ENCODE results near the gene TEX52.
"Not testable (repeated sequence)": the region's sequence is repeated elsewhere in the genome, so short reads cannot be mapped to it uniquely, and the experiment has no call there.

TEX52 gene

DNA sequence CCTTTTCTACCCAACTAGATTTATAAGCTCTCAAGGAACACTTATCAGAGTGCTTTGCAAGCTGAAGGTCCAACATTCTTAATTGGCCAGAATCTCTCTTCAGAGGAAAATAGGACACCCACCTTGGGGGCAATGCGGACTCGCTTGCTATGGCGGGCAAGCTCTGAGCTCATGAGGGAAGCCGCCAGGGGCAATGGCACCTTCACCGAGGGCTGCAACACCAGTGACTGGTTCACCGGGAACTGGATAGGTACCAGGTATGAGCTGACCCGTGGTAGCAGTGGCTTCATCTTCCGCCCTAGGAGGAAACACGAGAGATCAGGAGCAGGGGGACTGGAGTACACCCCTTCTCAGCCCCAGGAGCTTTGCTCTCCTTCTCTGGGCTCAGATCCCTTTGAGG lies 7.4 kb upstream of the TEX52 start:
- no peak for DNase-seq (ENCODE audit: low read depth)
- H3K4me3 ChIP-seq (ENCODE audit: low read depth, low read length), result no peak overlapping the region
- TF ChIP-seq, protein P1, sequence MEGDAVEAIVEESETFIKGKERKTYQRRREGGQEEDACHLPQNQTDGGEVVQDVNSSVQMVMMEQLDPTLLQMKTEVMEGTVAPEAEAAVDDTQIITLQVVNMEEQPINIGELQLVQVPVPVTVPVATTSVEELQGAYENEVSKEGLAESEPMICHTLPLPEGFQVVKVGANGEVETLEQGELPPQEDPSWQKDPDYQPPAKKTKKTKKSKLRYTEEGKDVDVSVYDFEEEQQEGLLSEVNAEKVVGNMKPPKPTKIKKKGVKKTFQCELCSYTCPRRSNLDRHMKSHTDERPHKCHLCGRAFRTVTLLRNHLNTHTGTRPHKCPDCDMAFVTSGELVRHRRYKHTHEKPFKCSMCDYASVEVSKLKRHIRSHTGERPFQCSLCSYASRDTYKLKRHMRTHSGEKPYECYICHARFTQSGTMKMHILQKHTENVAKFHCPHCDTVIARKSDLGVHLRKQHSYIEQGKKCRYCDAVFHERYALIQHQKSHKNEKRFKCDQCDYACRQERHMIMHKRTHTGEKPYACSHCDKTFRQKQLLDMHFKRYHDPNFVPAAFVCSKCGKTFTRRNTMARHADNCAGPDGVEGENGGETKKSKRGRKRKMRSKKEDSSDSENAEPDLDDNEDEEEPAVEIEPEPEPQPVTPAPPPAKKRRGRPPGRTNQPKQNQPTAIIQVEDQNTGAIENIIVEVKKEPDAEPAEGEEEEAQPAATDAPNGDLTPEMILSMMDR (IDR thresholded peaks at IDR 0.05; ENCODE audit: control insufficient read depth, extremely low read depth, insufficient read depth), result no peak

DNA sequence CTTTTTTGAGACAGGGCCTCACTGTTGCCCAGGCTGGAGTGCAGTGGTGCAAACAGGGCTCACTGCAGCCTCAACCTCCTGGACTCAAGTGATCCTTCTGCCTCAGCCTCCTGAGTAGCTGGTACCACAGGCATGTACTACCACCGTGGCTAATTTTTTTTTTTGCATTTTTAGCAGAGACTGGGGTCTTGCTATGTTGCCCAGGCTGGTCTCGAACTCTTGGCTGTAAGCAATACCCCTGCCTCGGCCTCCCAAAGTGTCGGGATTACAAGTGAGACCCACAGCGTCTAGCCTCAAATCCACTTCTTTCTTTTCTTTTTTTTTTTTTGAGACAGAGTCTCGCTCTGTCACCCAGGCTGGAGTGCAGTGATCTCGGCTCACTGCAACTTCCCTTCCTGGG lies 6.6 kb upstream of the TEX52 start:
- not testable (repeated sequence) for DNase-seq (ENCODE audit: low read depth); H3K4me3 ChIP-seq (ENCODE audit: low read depth, low read length)

DNA sequence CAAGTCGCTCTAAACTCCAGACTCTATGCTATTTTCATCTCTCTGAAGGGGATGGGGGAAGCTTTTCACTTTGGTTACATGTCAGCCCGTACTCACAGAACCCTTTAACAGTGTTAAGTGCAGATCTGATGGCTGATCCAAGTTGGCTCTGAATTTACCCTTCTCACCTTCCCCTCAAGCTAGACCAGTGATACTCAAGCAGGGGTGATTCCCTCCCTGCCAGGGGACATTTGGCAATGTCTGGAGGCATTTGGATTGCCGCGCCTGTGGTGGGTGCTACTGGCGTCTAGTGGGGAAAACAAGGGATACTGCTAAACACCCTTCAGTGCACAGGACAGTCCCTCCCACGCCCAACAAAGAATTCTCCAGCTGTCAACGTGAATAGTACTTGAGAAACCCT lies 6.0 kb upstream of the TEX52 start:
- no peak overlapping the region for H3K4me3 ChIP-seq (ENCODE audit: low read depth, low read length)
- no peak for DNase-seq (ENCODE audit: low read depth)
- TF ChIP-seq, protein P1 (IDR thresholded peaks at IDR 0.05; ENCODE audit: control insufficient read depth, extremely low read depth, insufficient read depth), result no peak

DNA sequence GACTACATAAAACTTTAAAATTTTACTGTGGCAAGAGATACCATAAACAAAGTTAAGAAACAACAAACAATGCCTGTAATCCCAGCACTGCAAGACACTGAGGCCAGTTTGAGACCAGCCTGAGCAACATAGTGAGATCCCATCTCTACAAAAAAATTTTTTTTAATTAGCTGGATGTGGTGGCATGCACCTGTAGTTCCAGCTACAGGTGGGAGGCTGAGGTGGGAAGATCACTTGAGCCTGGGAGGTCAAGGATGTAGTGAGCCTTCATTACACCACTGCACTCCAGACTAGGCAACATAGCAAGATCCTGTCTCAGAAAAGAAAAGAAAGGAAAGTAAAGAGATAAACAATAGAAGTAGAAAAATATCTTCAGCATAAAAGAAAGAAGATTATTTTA lies 3.3 kb upstream of the TEX52 start:
- no peak overlapping the region for H3K4me3 ChIP-seq (ENCODE audit: low read depth, low read length)
- TF ChIP-seq, protein P1 (IDR thresholded peaks at IDR 0.05; ENCODE audit: control insufficient read depth, extremely low read depth, insufficient read depth), result no peak
- DNase-seq (ENCODE audit: low read depth), result no peak

DNA sequence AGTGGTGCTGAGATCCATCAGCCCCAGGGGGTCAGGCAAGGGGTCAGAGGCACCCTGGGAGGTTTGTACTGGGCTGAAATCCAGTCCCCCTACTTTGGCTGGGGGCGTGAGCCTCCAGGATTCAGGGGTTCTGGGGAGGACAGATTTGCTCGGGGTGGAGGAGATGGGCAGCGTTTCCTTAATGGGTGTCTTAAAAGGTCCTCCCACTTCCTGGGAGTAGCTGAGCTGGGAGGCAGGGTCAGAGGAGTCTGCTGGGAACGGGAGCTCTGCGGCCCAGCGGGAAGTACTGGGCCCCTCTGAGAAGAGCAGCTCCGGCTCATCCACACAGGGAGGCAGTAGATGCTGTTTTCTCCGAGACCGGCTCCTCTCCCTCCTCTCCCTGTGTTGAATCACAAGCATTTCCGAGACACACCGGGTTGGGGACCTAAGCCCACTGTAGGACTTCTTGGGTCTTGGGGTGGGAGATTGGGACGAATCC lies 2.1 kb upstream of the TEX52 start:
- no peak for DNase-seq (ENCODE audit: low read depth)
- TF ChIP-seq, protein P1 (IDR thresholded peaks at IDR 0.05; ENCODE audit: control insufficient read depth, extremely low read depth, insufficient read depth), result no peak
- H3K4me3 ChIP-seq (ENCODE audit: low read depth, low read length), result no peak overlapping the region

DNA sequence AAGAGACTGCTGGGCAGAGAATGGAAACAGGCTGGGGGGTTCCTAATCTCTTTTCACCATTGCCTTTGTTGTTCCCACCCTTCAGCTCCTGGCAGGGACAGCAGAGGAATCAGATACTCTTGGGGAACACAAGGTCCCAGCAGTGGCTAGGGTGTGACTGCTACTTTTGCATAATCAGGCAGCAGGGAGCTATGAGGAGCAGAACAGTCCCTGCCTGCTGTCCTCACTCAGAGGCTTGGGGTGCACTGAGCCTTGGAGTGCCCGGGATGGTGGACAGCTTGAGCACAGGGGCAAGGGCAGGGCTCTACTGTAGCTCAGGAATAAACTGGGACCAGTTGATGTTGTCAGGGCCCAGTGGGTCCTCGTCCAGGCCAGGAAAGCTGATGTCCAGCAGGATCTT lies 1.5 kb upstream of the TEX52 start:
- H3K4me3 ChIP-seq (ENCODE audit: low read depth, low read length), result no peak overlapping the region
- DNase-seq (ENCODE audit: low read depth), result no peak
- TF ChIP-seq, protein P1 (IDR thresholded peaks at IDR 0.05; ENCODE audit: control insufficient read depth, extremely low read depth, insufficient read depth), result no peak

DNA sequence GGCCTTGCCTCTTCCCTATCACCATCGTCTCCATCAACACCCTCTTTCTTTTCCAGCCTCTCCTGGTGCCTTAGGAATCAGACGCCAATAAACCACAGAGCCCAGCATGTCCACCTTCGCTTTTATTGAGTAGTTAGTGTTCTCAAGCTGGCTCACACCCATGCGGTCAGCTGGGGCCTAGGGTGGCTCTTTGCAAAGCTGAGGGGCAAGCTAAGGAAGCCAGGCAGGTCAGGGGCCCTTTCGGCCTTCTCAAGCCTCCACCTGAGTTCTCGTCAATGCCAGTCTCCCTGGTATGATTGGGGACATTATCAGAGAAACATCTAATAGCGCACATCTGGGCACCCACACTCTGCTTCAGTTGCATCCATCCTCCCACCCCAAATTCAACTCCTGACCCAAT lies 737 bp upstream of the TEX52 start:
- no peak overlapping the region for H3K4me3 ChIP-seq (ENCODE audit: low read depth, low read length)
- no peak for DNase-seq (ENCODE audit: low read depth)
- TF ChIP-seq, protein P1 (IDR thresholded peaks at IDR 0.05; ENCODE audit: control insufficient read depth, extremely low read depth, insufficient read depth), result no peak

Measured in LNCaP clone FGC (cell line).